Left lung (tissue), 10 donors: ENCODE results near the gene MTHFD1L. TPM values are rescaled to one million over a fixed set of nuclear protein-coding genes. Genes with fewer than 3 reads are reported as not detected.

Experiments
- ATAC-seq: fragments of 200-7000 bp; cut with Tn5 transposase; one replicate; pipeline ENCODE4 v1.9.1; 2020; ENCODE audit warnings: moderate library complexity
- DNase-seq, 4 donors: peaks; one replicate each; pipeline ENCODE4 v3.0.0-alpha.2; 2013 to 2020
- H3K27ac ChIP-seq, 2 donors: fragments of 200-600 bp; sonication (generic) in 1 of 2; one replicate each; pipeline versions ENCODE4 v1.5.0 to v1.8.0; 2020 to 2021
- H3K27me3 ChIP-seq, 2 donors: fragments of 200-600 bp; sonication (generic) in 1 of 2; one replicate each; pipeline versions ENCODE4 v1.5.0 to v1.8.0; 2020 to 2021
- H3K36me3 ChIP-seq, 2 donors: fragments of 200-600 bp; sonication (generic) in 1 of 2; one replicate each; pipeline versions ENCODE4 v1.5.0 to v1.8.0; 2020 to 2021
- H3K4me1 ChIP-seq, 2 donors: fragments of 200-600 bp; one replicate each; pipeline ENCODE4 v1.8.0; 2021
- H3K4me3 ChIP-seq, 2 donors: fragments of 200-600 bp; sonication (generic) in 1 of 2; one replicate each; pipeline versions ENCODE4 v1.5.0 to v1.8.0; 2020 to 2021; ENCODE audit warnings: mild to moderate bottlenecking in 1 of 2
- H3K9me3 ChIP-seq, 2 donors: fragments of 200-600 bp; sonication (generic) in 1 of 2; one replicate each; pipeline versions ENCODE4 v1.5.0 to v1.8.0; 2020 to 2021
- CTCF ChIP-seq, 2 donors: fragments of 200-600 bp; sonication (generic) in 1 of 2; IDR thresholded peaks; one replicate each; pipeline versions ENCODE4 v1.5.0 to v1.8.0; 2021; ENCODE audit warnings: antibody characterized with exemption in 2 of 2
- intact Hi-C, 2 donors: fragments of 100-400 bp; cut with DNase I; formaldehyde crosslinking; loops; one replicate each; pipeline versions ENCODE4 v1.11.2 to v1.14.2; 2022
- polyA plus RNA-seq, 6 donors: library from polyadenylated mRNA; unstranded; fragments of 120-200 nt; gene quantifications; one replicate each; pipeline ENCODE4 v1.2.1, GENCODE V29; 2013; ENCODE audit not compliant: insufficient read length in 6 of 6
- total RNA-seq, 2 donors: library from RNA; stranded (reverse); fragmentation: NEBNext Ultra II Directional; extraction: Animal tissue kit (Norgen Biotek cat#: 25700); gene quantifications; one replicate each; pipeline ENCODE4 v1.2.1, GENCODE V29; 2021
- donor health status: DM: no; HTN: yes; CAD: no.
- donor health status: DM: no; HTN: no; CAD: no.

Gene MTHFD1L
- total and polyA plus RNA-seq, 8 donors = 11.9 to 38.2 (median 16.0) TPM

- intact Hi-C loops = loop anchor here in 1 of 2 donors (10.0 kb wide), 1 partner anchor 108 kb away; no protein-coding TSS in a partner anchor
- DNase-seq = peak in 2 of 4 donors; percentile 86 to 94
- peaks cover 8 to 39% of the 10 kb centered on the region in 2 donors for H3K4me1 ChIP-seq
These were observed 137.0 kb downstream of the MTHFD1L start for GRCh38 chr6:151002491-151002935.

GRCh38 chr6:151004383-151005024 is 139.0 kb downstream of the MTHFD1L start:
- H3K9me3 ChIP-seq = no peaks in the 10 kb centered on the region
- peaks cover 8 to 32% of the 10 kb centered on the region in 2 donors for H3K4me1 ChIP-seq
- peak overlapping the region; percentile 80 for H3K27ac ChIP-seq
- no peaks in the 10 kb centered on the region for H3K27me3 ChIP-seq
- H3K4me3 ChIP-seq = no peak overlapping the region
- peak in 2 of 4 donors; percentile 72 to 82 for DNase-seq
- ATAC-seq = peak; percentile 79
- no peaks in the 10 kb centered on the region for H3K36me3 ChIP-seq
- TF ChIP-seq CTCF (IDR thresholded peaks at IDR 0.05) = no peak
- intact Hi-C loops = loop anchor here in 1 of 2 donors (5.0 to 10.0 kb wide), 2 partner anchors 110 to 318 kb away; no protein-coding TSS in a partner anchor

More at GRCh38 chr6:151002491-151002935, 137.0 kb downstream of the MTHFD1L start:
- peak; percentile 43 for ATAC-seq
- Histone ChIP-seq H3K36me3 (no peaks in the 10 kb centered on the region), H3K27me3 (no peaks in the 10 kb centered on the region), H3K4me3 (no peak overlapping the region), H3K9me3 (no peaks in the 10 kb centered on the region), H3K27ac (peak overlapping the region in 1 of 2 donors; percentile 35)
- TF ChIP-seq CTCF (IDR thresholded peaks at IDR 0.05) = no peak

GRCh38 chr6:151005164-151005563 is 139.7 kb downstream of the MTHFD1L start:
- intact Hi-C loops = loop anchor here in 1 of 2 donors (5.0 to 10.0 kb wide), 2 partner anchors 110 to 317 kb away; no protein-coding TSS in a partner anchor

GRCh38 chr6:151005896-151006632 is 140.6 kb downstream of the MTHFD1L start:
- H3K4me1 ChIP-seq = peaks cover 8 to 30% of the 10 kb centered on the region in 2 donors
- no peak for TF ChIP-seq CTCF (IDR thresholded peaks at IDR 0.05)
- H3K4me3 ChIP-seq = no peak overlapping the region
- intact Hi-C loops = loop anchor here in 1 of 2 donors (5.0 to 10.0 kb wide), 2 partner anchors 111 to 316 kb away; no protein-coding TSS in a partner anchor
- peak overlapping the region in 1 of 2 donors; percentile 80 for H3K27ac ChIP-seq
- no peaks in the 10 kb centered on the region for H3K9me3 ChIP-seq
- ATAC-seq = no peak
- H3K27me3 ChIP-seq = no peaks in the 10 kb centered on the region
- no peaks in the 10 kb centered on the region for H3K36me3 ChIP-seq
- DNase-seq = no peak

More at GRCh38 chr6:151005164-151005563, 139.7 kb downstream of the MTHFD1L start:
- ATAC-seq (no peak), DNase-seq (no peak)
- H3K27ac ChIP-seq = peak overlapping the region; percentile 40 to 80
- H3K9me3 ChIP-seq = no peaks in the 10 kb centered on the region
- no peaks in the 10 kb centered on the region for H3K36me3 ChIP-seq
- peaks cover 8 to 30% of the 10 kb centered on the region in 2 donors for H3K4me1 ChIP-seq
- no peaks in the 10 kb centered on the region for H3K27me3 ChIP-seq
- no peak overlapping the region for H3K4me3 ChIP-seq
- TF ChIP-seq CTCF (IDR thresholded peaks at IDR 0.05) = no peak

GRCh38 chr6:151007076-151007475 is 141.6 kb downstream of the MTHFD1L start:
- H3K4me3 ChIP-seq = no peak overlapping the region
- TF ChIP-seq CTCF (IDR thresholded peaks at IDR 0.05) = no peak
- no peaks in the 10 kb centered on the region for H3K27me3 ChIP-seq
- H3K27ac ChIP-seq = no peak overlapping the region
- intact Hi-C loops = loop anchor here in 1 of 2 donors (5.0 to 10.0 kb wide), 2 partner anchors 112 to 315 kb away; no protein-coding TSS in a partner anchor
- H3K4me1 ChIP-seq = peaks cover 8 to 24% of the 10 kb centered on the region in 2 donors
- H3K9me3 ChIP-seq = no peaks in the 10 kb centered on the region
- ATAC-seq = no peak
- H3K36me3 ChIP-seq = no peaks in the 10 kb centered on the region
- no peak for DNase-seq
